ENCODE measurements around the gene PARVB.

The PARVB gene

GRCh38 chr22:44136112-44136511, 112.0 kb downstream of the PARVB start:
- no peak for DNase-seq (ENCODE audit: low read depth)

- no peak for DNase-seq (ENCODE audit: low read depth)
These were observed 112.7 kb downstream of the PARVB start for GRCh38 chr22:44136786-44137185.

DNA sequence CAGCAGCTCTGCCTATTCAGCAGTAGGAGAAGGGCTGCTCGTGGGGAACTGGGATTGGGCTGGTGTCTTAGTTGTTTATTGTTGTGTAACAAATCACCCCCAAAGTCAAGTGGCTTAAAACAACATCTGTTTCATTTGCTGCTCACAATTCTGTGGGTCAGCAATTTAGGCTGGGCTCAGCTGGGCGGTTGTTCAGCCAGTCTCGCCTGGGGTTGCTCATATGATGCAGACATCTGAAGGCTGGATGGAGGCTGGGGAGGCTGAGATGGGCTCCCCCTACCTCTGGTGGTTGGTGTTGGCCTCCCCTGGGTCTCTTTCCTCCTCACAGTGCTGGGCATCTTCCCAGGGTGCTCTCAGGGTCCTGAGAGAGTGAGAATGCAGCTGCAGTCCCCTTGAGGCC, 113.3 kb downstream of the PARVB start:
- no peak for DNase-seq (ENCODE audit: low read depth)

- no peak for DNase-seq (ENCODE audit: low read depth)
These were observed 115.7 kb downstream of the PARVB start for GRCh38 chr22:44139773-44140172.

DNA sequence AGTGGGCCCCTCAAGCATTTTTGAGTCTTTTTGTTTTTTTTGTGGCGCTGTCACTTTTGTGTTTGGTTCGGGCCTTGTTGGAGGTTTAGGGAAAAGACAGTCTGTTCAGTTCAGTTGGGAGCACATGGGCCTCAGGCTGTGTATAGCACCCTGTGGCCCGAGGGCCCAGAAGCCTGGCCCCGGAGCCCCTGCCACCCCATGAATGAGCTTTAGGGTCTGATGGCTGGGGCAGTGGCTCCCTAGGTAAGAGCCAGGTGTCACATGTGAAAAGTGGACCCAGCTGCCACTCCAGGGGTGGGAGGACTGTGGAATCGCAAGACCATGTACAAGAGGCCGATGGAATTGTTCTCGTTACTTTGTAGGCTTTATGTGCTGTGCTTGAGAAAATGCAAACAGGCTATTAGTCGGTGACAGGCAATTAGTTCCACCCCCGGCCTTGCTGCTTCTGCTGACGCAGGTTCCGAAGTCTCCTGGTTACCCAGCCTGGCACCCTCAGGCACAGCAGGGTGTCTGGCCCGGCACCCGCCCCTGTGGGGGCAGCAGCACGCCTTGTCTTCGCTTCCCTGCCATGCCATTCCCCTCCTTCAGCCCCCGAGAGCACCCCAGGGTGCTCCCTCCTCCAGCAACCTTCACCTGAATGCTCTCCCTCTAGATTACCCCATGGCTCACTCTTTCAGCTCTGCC, 118.5 kb downstream of the PARVB start:
- no peak for DNase-seq (ENCODE audit: low read depth)

DNA sequence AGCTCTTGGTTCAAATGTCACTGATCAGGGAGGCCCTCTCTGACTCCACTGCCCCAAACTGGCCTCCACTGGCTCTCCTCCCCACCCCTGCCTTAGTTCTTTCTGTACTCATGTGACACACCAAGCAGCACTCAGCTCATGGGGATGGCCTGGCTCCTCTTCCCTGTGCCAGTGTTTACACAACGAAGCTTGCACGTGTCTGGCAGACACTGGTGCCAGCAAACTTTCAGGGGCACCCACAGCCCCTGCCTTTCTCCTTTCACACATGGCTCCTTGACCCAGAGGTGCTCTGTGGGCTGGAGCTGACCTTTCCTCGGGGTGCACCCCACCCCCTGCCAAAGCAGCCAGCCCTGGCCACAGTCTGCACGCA, 119.0 kb downstream of the PARVB start:
- DNase-seq (ENCODE audit: low read depth): no peak

DNA sequence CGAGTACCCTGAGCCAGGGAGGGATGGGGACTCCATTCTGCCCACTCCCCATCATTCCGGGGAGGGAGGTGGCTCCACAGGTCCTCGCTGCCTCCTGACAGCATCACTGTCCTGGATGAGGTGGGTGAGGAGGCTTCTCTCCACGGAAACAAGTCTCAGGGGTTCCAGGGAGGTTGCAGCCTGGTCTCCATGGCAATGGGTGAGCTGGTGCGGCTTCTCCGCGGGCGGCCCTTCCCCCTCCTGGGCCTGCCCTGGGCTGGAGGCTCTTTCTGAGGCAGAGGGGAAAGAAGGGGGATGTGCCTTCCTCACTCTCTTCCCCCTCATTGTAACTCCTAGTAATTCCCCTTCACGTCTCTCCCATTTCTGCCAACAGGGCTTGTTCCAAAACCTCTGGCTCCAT, 119.5 kb downstream of the PARVB start:
- no peak for DNase-seq (ENCODE audit: low read depth)

DNA sequence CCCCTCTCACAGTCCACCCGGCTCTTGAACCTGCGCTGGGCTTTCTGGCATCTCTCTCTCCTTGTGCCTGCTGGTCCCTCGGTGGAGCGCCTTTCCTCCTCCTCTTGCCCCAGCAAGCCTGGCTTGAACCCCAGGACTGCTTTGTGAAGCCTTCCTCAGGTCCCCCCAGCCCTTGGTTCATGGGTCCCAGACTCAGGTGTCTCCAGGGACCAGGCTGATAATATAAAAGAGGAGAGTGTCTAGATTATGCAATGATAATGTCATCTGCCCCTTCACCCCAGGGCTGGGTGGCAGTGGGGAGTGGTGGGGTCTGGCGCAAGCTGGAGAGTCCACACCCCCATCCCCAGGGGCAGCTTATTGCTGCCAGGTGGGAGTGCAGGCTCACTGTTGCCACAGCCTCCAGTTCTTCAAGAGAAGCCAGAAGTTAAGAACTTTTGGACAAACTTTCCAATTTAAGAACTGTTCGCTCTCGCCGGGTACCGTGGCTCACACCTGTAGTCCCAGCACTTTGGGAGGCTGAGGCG, 120.0 kb downstream of the PARVB start:
- no peak for DNase-seq (ENCODE audit: low read depth)

DNA sequence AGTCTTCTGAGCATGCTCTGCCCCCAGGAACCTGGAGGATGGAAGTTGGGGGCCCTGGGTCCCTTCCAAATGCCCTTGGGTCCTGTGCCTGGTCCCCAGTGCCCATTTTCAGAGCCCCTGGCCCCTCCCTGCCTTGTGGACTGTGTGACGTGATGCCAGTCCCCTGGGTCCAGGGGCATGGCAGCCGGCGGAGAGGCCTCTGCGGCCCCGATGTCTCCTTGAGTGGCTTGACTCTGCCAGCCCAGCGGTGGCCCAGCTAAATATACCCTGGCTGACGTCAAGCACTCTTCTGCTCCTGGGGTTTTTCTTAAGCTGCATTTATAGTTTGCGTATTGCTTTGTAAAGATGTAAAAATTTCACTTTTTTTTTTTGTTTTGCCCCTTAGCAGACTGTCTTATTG, 121.4 kb downstream of the PARVB start:
- no peak for DNase-seq (ENCODE audit: low read depth)

GRCh38 chr22:44146088-44146861, 122.2 kb downstream of the PARVB start:
- DNase-seq (ENCODE audit: low read depth): no peak

- DNase-seq (ENCODE audit: low read depth): no peak
These were observed 123.0 kb downstream of the PARVB start for GRCh38 chr22:44147008-44147645.

GRCh38 chr22:44147821-44148574, 123.9 kb downstream of the PARVB start:
- no peak for DNase-seq (ENCODE audit: low read depth)

DNA sequence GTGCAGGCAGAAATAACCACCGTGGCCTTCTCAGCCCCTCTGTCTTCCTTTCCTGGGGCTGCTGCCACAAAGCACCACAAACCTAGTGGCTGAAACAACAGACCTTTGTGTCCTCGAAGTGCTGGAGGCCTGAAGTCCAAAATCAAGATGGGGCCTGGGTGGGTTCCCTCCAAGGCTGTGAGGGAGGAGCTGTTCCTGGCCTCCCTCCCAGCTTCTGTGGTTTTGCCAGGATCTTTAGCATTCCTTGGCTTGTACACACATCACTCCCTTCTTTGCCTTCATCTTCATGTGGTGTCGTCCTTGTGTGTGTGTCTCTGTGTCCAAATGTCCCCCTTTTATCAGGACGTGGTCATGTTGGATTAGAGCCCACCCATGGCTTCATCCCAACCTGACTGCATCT, 127.6 kb downstream of the PARVB start:
- no peak for DNase-seq (ENCODE audit: low read depth)

- DNase-seq (ENCODE audit: low read depth): no peak
These were observed 129.6 kb downstream of the PARVB start for GRCh38 chr22:44153710-44154109.

DNA sequence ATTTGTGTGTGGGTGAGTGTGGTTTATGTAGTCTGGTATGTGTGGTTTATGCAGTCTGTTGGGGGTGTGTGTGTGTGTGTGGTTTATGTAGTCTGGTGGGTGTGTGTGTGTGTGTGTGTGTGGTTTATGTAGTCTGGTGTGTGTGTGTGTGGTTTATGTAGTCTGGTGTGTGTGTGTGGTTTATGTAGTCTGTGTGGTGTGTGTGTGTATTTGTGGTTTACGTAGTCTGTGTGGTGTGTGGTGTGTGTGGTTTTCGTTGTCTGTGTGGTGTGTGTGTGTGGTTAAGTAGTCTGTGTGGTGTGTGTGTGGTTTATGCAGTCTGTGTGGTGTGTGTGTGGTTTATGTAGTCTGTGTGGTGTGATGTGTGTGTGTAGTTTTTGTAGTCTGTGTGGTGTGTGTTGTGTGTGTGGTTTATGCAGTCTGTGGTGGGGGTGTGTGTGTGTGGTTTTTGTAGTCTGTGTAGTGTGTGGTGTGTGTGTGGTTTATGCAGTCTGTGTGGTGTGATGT, 130.4 kb downstream of the PARVB start:
- no peak for DNase-seq (ENCODE audit: low read depth)

- DNase-seq (ENCODE audit: low read depth): no peak
These were observed 131.0 kb downstream of the PARVB start for GRCh38 chr22:44155115-44155514.

DNA sequence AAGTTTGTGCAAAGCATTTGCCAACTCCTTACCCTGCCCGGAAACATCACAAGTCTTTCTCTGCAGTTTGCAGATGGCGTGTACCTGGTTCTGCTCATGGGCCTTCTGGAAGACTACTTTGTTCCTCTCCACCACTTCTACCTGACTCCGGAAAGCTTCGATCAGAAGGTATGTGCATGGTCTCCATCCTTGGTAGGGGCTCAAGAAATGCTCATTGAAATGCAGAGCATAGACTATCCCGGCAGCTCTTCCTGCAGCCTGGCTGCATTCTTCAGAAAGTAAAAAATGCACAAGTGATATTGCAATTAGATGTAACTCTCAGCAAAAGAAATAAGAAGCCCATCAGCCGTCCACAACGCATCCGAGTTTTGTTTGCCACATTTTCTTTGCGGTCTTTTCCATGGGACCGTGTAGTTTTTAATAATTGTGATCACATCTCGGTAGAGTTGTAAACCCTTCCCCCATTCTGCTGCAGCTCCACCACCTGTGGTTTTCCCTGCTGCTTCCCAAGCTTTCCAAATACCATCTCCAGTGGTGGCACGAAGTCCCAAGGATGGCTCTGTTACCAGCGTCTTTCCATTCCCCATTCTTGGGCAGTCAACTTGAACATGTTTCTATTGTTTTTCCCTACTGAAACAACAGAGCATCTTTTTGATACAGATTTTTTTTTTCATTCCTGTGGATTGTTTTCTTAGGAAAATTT, 134.0 kb downstream of the PARVB start:
- no peak for DNase-seq (ENCODE audit: low read depth)

DNA sequence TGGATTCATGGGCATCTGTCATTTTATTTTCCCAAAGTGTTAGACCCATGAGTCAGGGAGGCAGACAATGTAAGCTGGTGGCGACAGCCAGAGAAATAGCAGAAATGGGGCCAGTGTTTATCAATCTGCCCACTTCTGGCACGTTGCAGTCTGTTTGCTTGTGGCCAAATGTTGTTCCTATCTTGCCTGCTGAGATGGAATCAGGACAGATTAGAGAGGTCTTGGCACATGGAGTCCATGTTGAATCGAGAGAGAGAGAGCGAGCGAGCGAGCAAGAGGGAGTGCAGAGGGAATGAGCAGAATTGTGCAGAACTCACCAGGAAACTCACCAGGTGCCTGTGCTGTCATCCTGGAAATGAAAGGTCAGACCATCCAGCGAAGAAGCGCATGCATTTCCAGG, 134.7 kb downstream of the PARVB start:
- DNase-seq (ENCODE audit: low read depth): no peak

DNA sequence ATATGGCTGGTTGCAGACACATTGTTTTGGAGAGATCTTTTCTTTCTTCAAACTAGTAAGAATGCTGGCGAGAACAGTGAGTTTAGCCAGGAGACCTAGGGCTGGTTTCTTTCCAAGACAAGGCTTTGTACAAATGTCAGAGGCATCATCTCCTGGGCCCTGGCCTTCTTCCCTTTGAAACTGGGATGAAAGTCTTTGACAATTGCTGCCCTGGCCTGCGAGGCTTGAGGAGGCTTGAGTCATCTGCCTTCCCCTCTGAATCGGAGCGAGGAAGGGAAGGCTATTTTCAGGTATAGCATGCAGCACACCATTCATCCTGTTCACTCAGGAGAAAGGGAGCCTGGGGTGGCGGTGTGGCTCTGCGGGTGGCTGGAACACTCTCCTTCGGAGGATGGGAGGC, 135.1 kb downstream of the PARVB start:
- DNase-seq (ENCODE audit: low read depth): no peak

DNA sequence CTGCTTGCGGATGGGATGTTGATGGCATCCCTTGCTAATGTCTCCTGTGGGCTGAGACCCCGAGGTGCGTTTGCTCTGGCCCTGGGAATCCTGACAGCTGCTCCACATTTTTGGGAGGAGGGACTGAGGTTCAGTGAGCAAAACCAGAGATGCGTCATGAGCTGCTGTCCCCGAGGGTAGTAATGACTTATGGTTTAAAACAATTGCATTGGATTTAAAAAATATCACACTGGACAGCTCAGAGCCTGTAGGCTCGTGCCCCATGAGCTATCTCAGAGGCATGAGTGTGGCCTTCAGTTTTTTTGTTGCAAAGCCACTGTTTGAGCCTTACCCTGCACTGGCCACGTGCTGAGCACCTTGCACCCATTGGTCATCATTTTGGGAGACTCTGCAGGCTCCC, 135.7 kb downstream of the PARVB start:
- no peak for DNase-seq (ENCODE audit: low read depth)

- no peak for DNase-seq (ENCODE audit: low read depth)
These were observed 136.3 kb downstream of the PARVB start for GRCh38 chr22:44160421-44160820.

DNA sequence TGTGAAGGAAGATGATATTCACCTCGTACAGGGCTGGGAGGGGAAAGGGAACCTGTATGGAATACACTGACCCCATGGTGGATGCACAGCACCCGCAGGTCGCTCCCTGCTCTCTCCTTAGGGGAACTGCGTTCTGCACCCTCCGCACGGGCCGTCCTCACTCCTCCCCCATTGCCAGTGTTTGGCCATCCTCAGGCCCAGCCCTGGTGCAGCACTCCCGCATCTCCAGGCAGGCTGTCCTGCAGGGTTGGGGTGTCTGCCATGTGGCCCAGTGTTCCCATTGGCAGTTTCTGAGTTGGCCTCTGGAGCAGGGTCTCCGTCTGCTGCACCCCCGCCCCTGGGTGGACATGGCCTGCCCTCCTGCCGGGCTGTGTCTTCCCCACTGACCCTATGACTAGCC, 137.6 kb downstream of the PARVB start:
- no peak for DNase-seq (ENCODE audit: low read depth)

All from activated T-helper 9 cell treated with anti-CD3 and anti-CD28 coated beads, Interleukin-2, amount 50 U/mL, for 16 hours (primary cell).